Measurements from ENCODE around the gene ARFIP2.

- no peak for TF ChIP-seq CTCF (IDR thresholded peaks at IDR 0.05; ENCODE audit: poor library complexity)
- TF ChIP-seq EZH2phosphoT487 (IDR thresholded peaks at IDR 0.05; ENCODE audit: low read depth, severe bottlenecking, unreplicated experiment), result no peak
Measured at GRCh38 chr11:6468712-6469495, 12.2 kb downstream of the ARFIP2 start.

Measured in hepatocyte (in vitro differentiated cells).